Tongue (tissue), 3 donors: ENCODE measurements around the gene MRPL57. TPM values are rescaled to one million over a fixed set of nuclear protein-coding genes. Genes with fewer than 3 reads are reported as not detected.
"Not testable (repeated sequence)": the region's sequence is repeated elsewhere in the genome, so short reads cannot be mapped to it uniquely, and the experiment has no call there.

Experiments
- DNase-seq: peaks from one replicate; pipeline ENCODE4 v3.0.0-alpha.2; 2015
- small RNA-seq: library from RNA; depleted of rRNA; stranded (forward); fragments of <200 nt; gene quantifications from one replicate; pipeline ENCODE3, GENCODE V24; 2014; ENCODE audit warnings: low replicate concordance
- total RNA-seq: library from RNA; depleted of rRNA; stranded (reverse); fragments of >200 nt; gene quantifications from one replicate; pipeline ENCODE4 v1.2.3, GENCODE V29; 2014

Gene MRPL57
- total RNA-seq, 1 donor from 2014 or later = 20.1 TPM

DNA sequence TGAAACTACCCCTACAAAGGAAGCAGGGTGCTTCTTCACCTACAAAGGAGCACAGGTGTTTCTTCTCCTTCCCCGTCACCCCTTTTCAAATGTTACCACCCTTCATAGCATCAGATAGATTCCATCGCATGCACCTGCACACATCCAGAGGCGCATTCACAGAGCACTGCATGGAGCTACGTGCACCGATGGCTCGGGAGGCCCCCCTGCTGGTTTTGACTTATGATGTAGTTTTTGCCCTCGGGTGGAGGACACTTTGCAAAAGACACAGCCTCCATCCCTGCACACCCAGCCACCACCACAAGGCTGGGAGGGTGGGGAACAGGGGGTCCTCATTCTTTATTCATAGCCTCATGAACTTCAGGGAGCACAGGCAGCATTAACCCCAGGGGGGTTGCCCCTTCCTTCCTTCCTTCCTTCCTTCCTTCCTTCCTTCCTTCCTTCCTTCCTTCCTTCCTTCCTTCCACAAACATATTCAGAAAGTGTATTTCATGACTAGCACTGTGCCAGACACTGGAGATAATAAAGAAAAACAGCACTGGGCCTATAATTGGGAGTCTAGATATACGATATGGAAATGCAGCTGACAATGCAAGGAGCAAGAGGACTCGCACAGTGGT lies 21.3 kb downstream of the MRPL57 start:
- not testable (repeated sequence) for DNase-seq

- DNase-seq = not testable (repeated sequence)
Observed at GRCh38 chr13:21198391-21198790, 21.9 kb downstream of the MRPL57 start.

DNA sequence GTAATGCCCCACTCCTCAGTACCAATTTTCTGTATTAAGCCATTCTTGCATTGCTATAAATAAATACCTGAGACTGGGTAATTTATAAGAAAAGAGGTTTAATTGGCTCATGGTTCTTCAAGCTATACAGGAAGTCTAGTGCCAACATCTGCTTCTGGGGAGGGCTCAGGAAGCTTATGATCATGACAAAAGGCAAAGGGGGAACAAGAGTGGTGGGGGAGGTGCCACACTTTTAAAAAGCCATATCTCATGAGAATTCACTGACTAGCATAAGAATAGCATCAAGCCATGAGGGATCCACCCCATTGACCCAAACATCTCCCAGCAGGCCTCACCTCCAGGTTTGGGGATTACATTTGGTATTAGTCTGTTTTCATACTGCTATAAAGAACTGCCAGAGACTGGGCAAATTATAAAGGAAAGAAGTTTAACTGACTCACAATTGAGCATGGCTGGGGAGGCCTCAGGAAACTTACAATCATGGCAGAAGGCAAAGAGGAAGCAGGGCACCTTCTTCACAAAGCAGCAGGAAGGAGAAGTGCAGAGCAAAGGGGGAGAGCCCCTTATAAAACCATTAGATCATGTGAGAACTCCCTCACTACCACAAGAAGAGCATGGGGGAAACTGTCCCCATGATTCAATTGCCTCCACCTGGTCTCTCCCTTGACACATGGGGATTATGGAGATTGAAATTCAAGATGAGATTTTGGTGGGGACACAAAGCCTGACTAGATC lies 25.2 kb downstream of the MRPL57 start:
- DNase-seq = not testable (repeated sequence)

DNA sequence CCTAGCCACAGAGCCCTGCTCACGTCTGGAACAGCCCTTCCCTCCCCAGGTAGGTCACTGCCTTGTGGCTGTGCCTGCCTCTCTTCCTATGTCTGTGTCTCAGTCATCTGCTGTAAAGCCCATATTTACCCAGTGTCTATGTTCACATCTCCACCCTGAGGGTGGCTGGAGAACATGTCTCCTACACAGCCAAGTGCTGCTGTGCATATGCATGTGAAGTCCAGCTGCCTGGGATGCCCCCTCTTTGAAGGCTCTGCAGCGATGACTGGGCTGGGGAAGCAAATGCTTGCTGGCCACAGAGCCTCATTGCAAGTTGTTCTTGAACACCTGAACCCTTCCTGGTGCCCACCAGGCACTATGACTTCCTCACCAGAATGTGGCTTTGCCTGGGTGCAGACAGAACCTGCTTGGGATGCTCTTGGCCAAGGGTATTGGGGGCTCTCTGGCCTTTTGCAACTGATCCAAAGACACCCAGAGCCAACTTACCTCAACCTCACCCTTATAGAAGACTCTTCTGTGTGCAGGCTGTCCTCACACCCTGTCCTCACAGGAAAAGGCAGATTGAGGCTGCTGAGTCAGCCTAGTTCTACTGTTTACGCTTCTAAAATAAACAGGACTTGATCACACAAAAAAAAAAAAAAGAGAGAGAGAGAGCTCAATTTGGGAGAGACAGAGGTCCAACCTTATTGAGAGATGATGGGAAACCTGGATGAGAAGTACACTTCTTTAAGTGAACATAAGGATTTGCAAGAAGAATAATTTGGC lies 26.5 kb downstream of the MRPL57 start:
- no peak for DNase-seq

DNA sequence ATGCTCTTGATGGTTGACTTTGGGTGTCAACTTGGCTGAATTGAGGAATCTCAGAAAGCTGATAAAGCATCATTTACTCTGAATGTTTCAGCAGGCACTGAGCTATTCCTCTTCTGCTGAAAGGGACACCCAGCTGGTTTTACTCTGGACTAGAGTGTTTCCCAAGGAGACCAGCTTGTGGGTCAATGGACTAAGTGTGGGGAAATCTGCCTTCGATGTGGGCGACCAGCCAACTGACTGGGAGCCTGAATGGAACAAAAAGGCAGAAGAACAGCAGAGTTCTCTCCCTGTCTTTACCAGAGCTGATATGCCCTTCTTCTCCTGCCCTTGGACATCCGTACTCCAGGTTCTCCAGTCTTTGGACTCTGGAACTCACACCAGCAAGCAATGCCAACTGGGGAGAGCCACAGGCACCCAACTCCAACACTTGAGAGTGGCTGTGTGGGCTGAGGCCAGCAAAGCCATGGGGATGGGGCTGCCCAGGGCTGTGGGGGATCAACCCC lies 32.2 kb downstream of the MRPL57 start:
- DNase-seq = no peak

DNA sequence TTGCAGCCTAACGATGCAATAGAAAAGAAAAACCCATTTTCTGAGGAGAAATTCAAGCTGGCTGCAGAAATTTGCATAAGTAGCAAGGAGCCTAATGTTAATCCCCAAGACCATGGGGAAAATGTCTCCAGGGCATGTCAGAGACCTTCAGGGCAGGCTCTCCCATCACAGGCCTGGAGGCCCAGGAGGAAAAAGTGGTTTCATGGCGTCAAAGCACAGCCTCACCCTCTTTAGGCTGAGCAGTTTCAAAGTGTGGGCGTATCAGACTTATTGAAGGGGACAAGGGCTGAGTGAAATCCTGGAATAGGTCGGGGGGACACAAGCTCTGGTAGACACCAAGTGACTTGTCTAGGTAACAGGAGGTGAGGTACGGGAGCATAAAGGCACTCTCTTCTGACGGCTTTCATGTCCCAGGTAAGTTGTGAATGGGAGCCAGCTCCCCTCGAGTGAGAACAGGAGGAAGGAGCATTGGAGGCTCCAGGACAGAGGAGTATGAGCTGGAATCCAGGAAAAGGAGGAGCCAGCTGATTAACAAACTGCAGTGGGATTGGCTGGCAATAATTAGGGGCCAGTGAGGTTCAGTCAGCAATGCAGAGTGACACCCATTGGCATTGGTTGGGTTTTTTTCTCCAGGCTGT lies 35.8 kb downstream of the MRPL57 start:
- no peak for DNase-seq

DNA sequence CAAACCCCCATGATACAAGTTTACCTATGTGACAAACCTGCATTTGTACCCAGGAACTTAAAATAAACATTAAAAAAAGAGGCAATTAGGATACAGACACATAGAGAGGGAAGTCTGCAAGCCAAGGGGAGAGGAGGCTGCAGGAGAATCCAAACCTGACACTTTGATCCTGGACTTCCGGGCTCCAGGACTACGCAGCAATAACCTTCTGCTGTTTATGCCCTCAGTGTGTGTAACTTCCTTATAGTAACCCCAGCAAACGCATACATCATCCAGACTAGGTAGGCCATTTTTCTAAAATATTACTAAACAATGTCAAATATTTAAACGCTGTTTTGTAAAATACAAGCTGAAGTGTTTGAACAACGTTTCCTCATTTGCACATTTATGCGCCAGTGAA lies 39.0 kb downstream of the MRPL57 start:
- not testable (repeated sequence) for DNase-seq

GRCh38 chr13:21216332-21216731 lies 39.9 kb downstream of the MRPL57 start:
- DNase-seq = no peak

DNA sequence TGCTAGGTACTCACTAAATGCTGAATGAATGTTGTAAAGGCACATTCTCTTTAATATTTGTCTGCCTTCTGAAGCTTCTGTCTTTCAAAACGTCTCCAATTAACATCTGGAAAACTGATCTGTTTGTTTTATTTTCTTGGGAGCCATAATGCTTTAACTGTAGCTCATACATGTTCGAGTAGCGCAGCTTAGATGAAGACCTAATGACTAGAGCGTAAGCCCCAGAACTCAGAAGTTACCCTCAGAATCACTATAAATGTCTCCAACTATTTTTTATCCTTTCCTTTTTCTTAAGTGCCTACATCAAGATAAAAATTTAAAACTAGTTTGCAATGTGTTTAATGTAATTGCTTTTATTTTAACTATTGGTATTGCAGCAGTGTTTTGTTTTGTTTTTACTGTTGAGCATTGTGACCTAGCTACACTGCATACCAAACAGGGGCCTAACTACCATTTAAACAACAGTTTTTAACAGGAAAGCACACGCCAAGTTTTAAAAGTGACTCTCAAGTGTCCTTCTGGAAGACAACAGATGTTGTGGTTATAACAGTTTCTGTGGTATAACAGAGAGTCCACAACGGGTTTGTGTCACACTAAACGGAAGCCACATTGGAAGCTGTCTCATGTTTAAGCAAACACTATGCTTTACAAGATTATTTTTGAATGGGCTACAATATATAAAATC lies 42.0 kb downstream of the MRPL57 start:
- no peak for DNase-seq

DNA sequence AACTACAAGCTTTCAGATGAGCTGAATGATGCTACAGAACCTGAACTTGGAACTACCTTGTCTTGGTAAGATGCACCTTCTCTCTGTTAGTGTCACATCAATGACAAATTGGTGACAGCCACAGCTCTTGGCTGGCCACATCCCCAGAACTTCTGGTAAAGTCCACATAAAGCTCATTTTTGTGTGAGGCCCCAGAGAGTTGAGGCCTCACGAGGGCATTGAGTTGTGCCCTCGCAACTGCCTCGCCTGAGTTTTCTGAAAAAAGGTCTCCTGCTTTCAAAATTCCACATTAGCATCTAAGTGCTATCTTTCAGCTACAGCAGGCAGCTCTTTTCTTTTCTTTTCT lies 42.6 kb downstream of the MRPL57 start:
- DNase-seq = no peak

- DNase-seq = not testable (repeated sequence)
Observed at GRCh38 chr13:21219716-21220115, 43.3 kb downstream of the MRPL57 start.

DNA sequence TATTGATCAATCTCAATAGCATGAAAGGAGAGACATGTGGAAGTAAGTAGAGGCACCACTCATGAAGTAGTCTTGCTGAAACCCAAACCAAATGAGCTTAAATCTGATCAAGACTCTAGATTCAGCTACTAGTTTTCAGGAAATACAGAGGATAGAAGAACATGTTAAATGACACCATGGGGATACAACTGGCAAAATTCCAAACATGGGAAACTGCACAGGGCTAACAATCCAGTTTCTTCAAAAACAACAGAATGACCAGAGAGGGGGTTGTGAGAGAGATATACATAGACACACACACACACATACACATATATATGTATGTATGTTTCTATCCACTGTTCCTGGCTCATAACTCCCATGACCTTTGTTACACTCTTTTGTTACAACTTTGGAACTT lies 44.8 kb downstream of the MRPL57 start:
- DNase-seq = no peak

GRCh38 chr13:21225082-21225481 lies 48.6 kb downstream of the MRPL57 start:
- no peak for DNase-seq

DNA sequence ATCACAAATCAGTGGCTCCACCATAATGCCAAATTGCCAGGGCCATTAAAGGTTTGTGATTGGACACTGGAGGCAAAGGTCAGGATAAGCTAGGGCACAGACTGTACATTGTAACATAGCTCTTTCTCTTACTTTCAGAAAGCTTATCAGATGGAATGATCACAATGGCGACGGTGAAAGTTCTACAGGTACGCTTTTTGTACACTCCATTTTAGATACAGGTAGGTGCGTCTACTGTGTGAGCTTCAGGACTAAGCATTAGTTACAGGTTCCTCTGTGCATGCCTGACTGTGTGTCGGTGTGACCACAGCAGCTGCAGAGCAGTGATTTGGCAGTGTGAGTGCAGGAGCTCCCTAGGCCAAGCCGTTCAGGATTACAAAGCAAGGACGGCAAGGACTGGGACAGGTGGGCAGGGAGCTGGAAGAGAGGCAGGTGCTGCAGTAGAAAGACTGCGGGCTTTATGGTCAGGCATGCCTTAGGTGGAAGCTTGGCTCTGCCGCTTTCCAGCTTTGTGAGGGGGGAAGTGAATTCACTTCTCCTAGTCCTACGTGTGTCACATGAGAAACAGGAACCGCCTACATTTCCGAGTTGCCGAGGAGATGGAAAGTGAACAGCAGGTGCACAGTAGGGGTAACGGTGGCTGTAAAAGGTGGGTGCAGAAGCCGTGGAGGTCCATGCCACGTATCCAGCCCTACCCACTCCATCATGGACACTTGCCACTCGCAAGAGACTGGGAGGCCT lies 49.6 kb downstream of the MRPL57 start:
- no peak for DNase-seq

- DNase-seq = no peak
Observed at GRCh38 chr13:21227917-21228316, 51.5 kb downstream of the MRPL57 start.

Small RNA genes lying within 50 kb of the gene (small RNA-seq; reads per million reads assigned to genes)
- not detected for gene AL158032.1
- gene RF00086 = not detected

Other genes with a start within 250 kb of the MRPL57 start
- 20.5 TPM for gene LATS2, start 115.1 kb upstream of the MRPL57 start, total RNA-seq
- 62.0 TPM for gene SAP18, start 36.5 kb upstream of the MRPL57 start, total RNA-seq
- 7.0 TPM for gene SKA3, start 106 bp upstream of the MRPL57 start, total RNA-seq